Measurements from ENCODE around the gene HHIPL1. TPM values are rescaled to one million over a fixed set of nuclear protein-coding genes. Genes with fewer than 3 reads are reported as not detected.
A peak's percentile ranks its signal among the peaks of the same experiment; 100 is the strongest.

Gene HHIPL1
- total RNA-seq, 1 donor from 2014 or later: 12.0 TPM

- DNase-seq (ENCODE audit: low spot score): no peak
Observed at GRCh38 chr14:99674064-99674650, 29.2 kb downstream of the HHIPL1 start.

- no peak for DNase-seq (ENCODE audit: low spot score)
Observed at GRCh38 chr14:99674776-99675381, 29.9 kb downstream of the HHIPL1 start.

- DNase-seq (ENCODE audit: low spot score): no peak
Observed at GRCh38 chr14:99675382-99675835, 30.5 kb downstream of the HHIPL1 start.

- no peak for DNase-seq (ENCODE audit: low spot score)
Observed at GRCh38 chr14:99675951-99676350, 31.0 kb downstream of the HHIPL1 start.

- DNase-seq (ENCODE audit: low spot score): no peak
Observed at GRCh38 chr14:99676657-99677056, 31.7 kb downstream of the HHIPL1 start.

- DNase-seq (ENCODE audit: low spot score): peak; percentile 72
Observed at GRCh38 chr14:99677231-99678140, 32.6 kb downstream of the HHIPL1 start.

- DNase-seq (ENCODE audit: low spot score): no peak
Observed at GRCh38 chr14:99678198-99678597, 33.3 kb downstream of the HHIPL1 start.

GRCh38 chr14:99679111-99679510 lies 34.2 kb downstream of the HHIPL1 start:
- DNase-seq (ENCODE audit: low spot score): no peak

GRCh38 chr14:99679543-99679942 lies 34.6 kb downstream of the HHIPL1 start:
- DNase-seq (ENCODE audit: low spot score): no peak

GRCh38 chr14:99679996-99680395 lies 35.1 kb downstream of the HHIPL1 start:
- DNase-seq (ENCODE audit: low spot score): no peak

GRCh38 chr14:99681101-99681831 lies 36.3 kb downstream of the HHIPL1 start:
- no peak for DNase-seq (ENCODE audit: low spot score)

- no peak for DNase-seq (ENCODE audit: low spot score)
Observed at GRCh38 chr14:99681832-99682148, 36.9 kb downstream of the HHIPL1 start.

GRCh38 chr14:99682809-99683618 lies 38.1 kb downstream of the HHIPL1 start:
- peak; percentile 77 for DNase-seq (ENCODE audit: low spot score)

- peak; percentile 100 for DNase-seq (ENCODE audit: low spot score)
Observed at GRCh38 chr14:99683619-99684409, 38.9 kb downstream of the HHIPL1 start, which contains the start of gene CYP46A1. CYP46A1 (plus strand) TSS chr14:99684298; CDS start chr14:99684418, 120 bp downstream.

- DNase-seq (ENCODE audit: low spot score): no peak
Observed at GRCh38 chr14:99684410-99684934, 39.5 kb downstream of the HHIPL1 start.

- no peak for DNase-seq (ENCODE audit: low spot score)
Observed at GRCh38 chr14:99685151-99685591, 40.2 kb downstream of the HHIPL1 start.

GRCh38 chr14:99685596-99685995 lies 40.7 kb downstream of the HHIPL1 start:
- no peak for DNase-seq (ENCODE audit: low spot score)

- DNase-seq (ENCODE audit: low spot score): no peak
Observed at GRCh38 chr14:99686557-99687283, 41.8 kb downstream of the HHIPL1 start.
